Hematopoietic multipotent progenitor cell treated with erythropoietin and hydrocortisone succinate and interleukin-3 and kit ligand, for 15 days (in vitro differentiated cells): Measurements from ENCODE around the gene UQCRC1.

Source experiments
- DNase-seq: peaks from one replicate; pipeline ENCODE4 v3.0.0-alpha.2; 2015; ENCODE audit warnings: low spot score

UQCRC1 gene

GRCh38 chr3:48598323-48599076, 10.9 kb downstream of the UQCRC1 start:
- DNase-seq, result no peak

- DNase-seq, result no peak
Measured at GRCh38 chr3:48597408-48597800, 12.0 kb downstream of the UQCRC1 start.

- DNase-seq, result no peak
Measured at GRCh38 chr3:48596676-48597407, 12.6 kb downstream of the UQCRC1 start.

GRCh38 chr3:48596157-48596556, 13.3 kb downstream of the UQCRC1 start:
- no peak for DNase-seq

- no peak for DNase-seq
Measured at GRCh38 chr3:48595526-48596121, 13.8 kb downstream of the UQCRC1 start.

- DNase-seq, result no peak
Measured at GRCh38 chr3:48595075-48595525, 14.3 kb downstream of the UQCRC1 start, which contains the start of gene COL7A1. Gene COL7A1, minus strand, starts transcription at chr3:48595329. Its CDS starts 170 bp downstream, at chr3:48595159.

GRCh38 chr3:48594417-48595049, 14.9 kb downstream of the UQCRC1 start:
- no peak for DNase-seq

GRCh38 chr3:48593337-48593736, 16.1 kb downstream of the UQCRC1 start:
- no peak for DNase-seq

- no peak for DNase-seq
Measured at GRCh38 chr3:48592519-48593087, 16.8 kb downstream of the UQCRC1 start.

GRCh38 chr3:48591886-48592518, 17.4 kb downstream of the UQCRC1 start:
- no peak for DNase-seq

- no peak for DNase-seq
Measured at GRCh38 chr3:48591436-48591835, 18.0 kb downstream of the UQCRC1 start.

GRCh38 chr3:48588230-48588629, 21.2 kb downstream of the UQCRC1 start:
- no peak for DNase-seq

GRCh38 chr3:48587686-48588085, 21.8 kb downstream of the UQCRC1 start:
- no peak for DNase-seq

GRCh38 chr3:48585411-48585810, 24.0 kb downstream of the UQCRC1 start:
- no peak for DNase-seq

GRCh38 chr3:48584836-48585235, 24.6 kb downstream of the UQCRC1 start:
- DNase-seq, result no peak

- no peak for DNase-seq
Measured at GRCh38 chr3:48581621-48582481, 27.6 kb downstream of the UQCRC1 start.

- no peak for DNase-seq
Measured at GRCh38 chr3:48576647-48577046, 32.8 kb downstream of the UQCRC1 start.

GRCh38 chr3:48575366-48575765, 34.1 kb downstream of the UQCRC1 start:
- no peak for DNase-seq

- no peak for DNase-seq
Measured at GRCh38 chr3:48573973-48574585, 35.4 kb downstream of the UQCRC1 start.

- DNase-seq, result no peak
Measured at GRCh38 chr3:48572517-48572916, 36.9 kb downstream of the UQCRC1 start.
